H9 (cell line): ENCODE measurements around the gene TMC3. TPM values are rescaled to one million over a fixed set of nuclear protein-coding genes. Genes with fewer than 3 reads are reported as not detected.

ENCODE experiments used
- DNase-seq: peaks from one replicate; pipeline ENCODE4 v3.0.0-alpha.2; 2017
- H2AFZ ChIP-seq: one replicate; pipeline ENCODE4 v1.6.1; 2013; ENCODE audit warnings: mild to moderate bottlenecking, low read length, control low read depth, moderate library complexity
- H2AK5ac ChIP-seq: 2 replicates; pipeline ENCODE4 v1.6.1; 2013; ENCODE audit warnings: low read length, control low read depth, mixed read lengths; ENCODE audit not compliant: insufficient read length
- H2BK120ac ChIP-seq: one replicate; pipeline ENCODE4 v1.6.1; 2013; ENCODE audit warnings: low read depth, mild to moderate bottlenecking, low read length, control low read depth, inconsistent platforms; ENCODE audit not compliant: poor library complexity, severe bottlenecking
- H2BK12ac ChIP-seq: 2 replicates; pipeline ENCODE4 v1.6.1; 2013; ENCODE audit warnings: low read length, control low read depth, mixed read lengths, low read depth; ENCODE audit not compliant: insufficient read length
- H2BK15ac ChIP-seq: 2 replicates; pipeline ENCODE4 v1.6.1; 2013; ENCODE audit warnings: low read depth, low read length, control low read depth
- H2BK20ac ChIP-seq: one replicate; pipeline ENCODE4 v1.6.1; 2013; ENCODE audit warnings: low read depth, mild to moderate bottlenecking, low read length, control low read depth, inconsistent platforms; ENCODE audit not compliant: poor library complexity, severe bottlenecking
- H2BK5ac ChIP-seq: 2 replicates; pipeline ENCODE4 v1.6.1; 2013; ENCODE audit warnings: low read length, control low read depth, mixed read lengths; ENCODE audit not compliant: insufficient read length
- H3K14ac ChIP-seq: 2 replicates; pipeline ENCODE4 v1.6.1; 2013; ENCODE audit warnings: low read length, control low read depth; ENCODE audit not compliant: insufficient read depth
- H3K18ac ChIP-seq: 2 replicates; pipeline ENCODE4 v1.6.1; 2013; ENCODE audit warnings: low read depth, mild to moderate bottlenecking, mixed read lengths, low read length, control low read depth; ENCODE audit not compliant: insufficient read length
- H3K23ac ChIP-seq: 2 replicates; pipeline ENCODE4 v1.6.1; 2013; ENCODE audit warnings: low read length, control low read depth, mixed read lengths, low read depth; ENCODE audit not compliant: insufficient read length
- H3K23me2 ChIP-seq: 2 replicates; pipeline ENCODE4 v1.6.1; 2013; ENCODE audit warnings: low read depth, mild to moderate bottlenecking, mixed read lengths, low read length, control low read depth; ENCODE audit not compliant: insufficient read length, poor library complexity, severe bottlenecking
- H3K27ac ChIP-seq: 2 replicates; pipeline ENCODE4 v1.5.1; 2013; ENCODE audit warnings: low read length, control low read depth, mixed read lengths, low read depth; ENCODE audit not compliant: insufficient read length
- H3K27me3 ChIP-seq: 2 replicates; pipeline ENCODE4 v1.6.1; 2013; ENCODE audit warnings: low read length, control low read depth, inconsistent platforms; ENCODE audit not compliant: insufficient read depth
- H3K4ac ChIP-seq: 2 replicates; pipeline ENCODE4 v1.6.1; 2013; ENCODE audit warnings: low read depth, mild to moderate bottlenecking, control low read depth, inconsistent platforms, low read length, moderate library complexity
- H3K4me1 ChIP-seq: 2 replicates; pipeline ENCODE4 v1.6.1; 2013; ENCODE audit warnings: low read length, control low read depth, inconsistent platforms; ENCODE audit not compliant: insufficient read depth
- H3K4me2 ChIP-seq: 2 replicates; pipeline ENCODE4 v1.6.1; 2013; ENCODE audit warnings: low read length, control low read depth, mixed read lengths; ENCODE audit not compliant: insufficient read length, insufficient read depth
- H3K56ac ChIP-seq: 2 replicates; pipeline ENCODE4 v1.6.1; 2013; ENCODE audit warnings: low read depth, mild to moderate bottlenecking, mixed read lengths, low read length, control low read depth; ENCODE audit not compliant: insufficient read length
- H3K79me1 ChIP-seq: 2 replicates; pipeline ENCODE4 v1.6.1; 2013; ENCODE audit warnings: low read depth, mild to moderate bottlenecking, moderate library complexity, low read length, control low read depth, inconsistent platforms; ENCODE audit not compliant: insufficient read depth, poor library complexity, severe bottlenecking
- H3K79me2 ChIP-seq: 2 replicates; pipeline ENCODE4 v1.6.1; 2013; ENCODE audit warnings: low read length, control low read depth, inconsistent platforms; ENCODE audit not compliant: insufficient read depth
- H3K9ac ChIP-seq: 2 replicates; pipeline ENCODE4 v1.6.1; 2013; ENCODE audit warnings: low read length, control low read depth, mixed read lengths; ENCODE audit not compliant: insufficient read length; ENCODE audit errors: extremely low read depth
- H3K9me3 ChIP-seq: one replicate; pipeline ENCODE4 v1.6.1; 2013; ENCODE audit warnings: low read depth, low read length, inconsistent platforms; ENCODE audit not compliant: control insufficient read depth
- H3T11ph ChIP-seq: one replicate; pipeline ENCODE4 v1.6.1; 2013; ENCODE audit warnings: mild to moderate bottlenecking, low read length, control low read depth, inconsistent platforms
- H4K20me1 ChIP-seq: one replicate; pipeline ENCODE4 v1.6.1; 2013; ENCODE audit not compliant: control insufficient read depth, insufficient read length, insufficient read depth
- H4K5ac ChIP-seq: 2 replicates; pipeline ENCODE4 v1.6.1; 2013; ENCODE audit warnings: low read depth, mild to moderate bottlenecking, mixed read lengths, low read length, control low read depth; ENCODE audit not compliant: insufficient read length
- H4K8ac ChIP-seq: replicated peaks from 2 replicates; pipeline ENCODE4 v1.6.1; 2013; ENCODE audit warnings: low read length, control low read depth, mixed read lengths, low read depth; ENCODE audit not compliant: insufficient read length
- H4K91ac ChIP-seq: 2 replicates; pipeline ENCODE4 v1.6.1; 2013; ENCODE audit warnings: low read depth, mild to moderate bottlenecking, moderate library complexity, mixed read lengths, low read length, control low read depth; ENCODE audit not compliant: insufficient read length
- H3K27ac Mint-ChIP-seq, 3 experiments: 2 replicates in 2 of 3; 3 replicates in 1 of 3; pipeline ENCODE4 v1.8.0; 2020 to 2021; ENCODE audit warnings: mixed read lengths in 3 of 3, mild to moderate bottlenecking in 1 of 3, moderate library complexity in 1 of 3
- H3K27me3 Mint-ChIP-seq: 2 replicates; pipeline ENCODE4 v1.8.0; 2021; ENCODE audit warnings: low read depth, mild to moderate bottlenecking, moderate library complexity, mixed read lengths
- H3K36me3 Mint-ChIP-seq, 3 experiments: 2 replicates in 2 of 3; 3 replicates in 1 of 3; pipeline ENCODE4 v1.8.0; 2020 to 2021; ENCODE audit warnings: low read depth in 3 of 3, mixed read lengths in 3 of 3; ENCODE audit not compliant: insufficient read depth in 1 of 3
- H3K4me1 Mint-ChIP-seq, 2 experiments: 2 replicates each; pipeline ENCODE4 v1.8.0; 2020; ENCODE audit warnings: mixed read lengths in 2 of 2
- H3K4me3 Mint-ChIP-seq, 2 experiments: 2 replicates in 1 of 2; 3 replicates in 1 of 2; pipeline ENCODE4 v1.8.0; 2020 to 2021; ENCODE audit warnings: mild to moderate bottlenecking in 2 of 2, mixed read lengths in 2 of 2, moderate library complexity in 1 of 2
- H3K9me3 Mint-ChIP-seq, 2 experiments: 2 replicates in 1 of 2; 3 replicates in 1 of 2; pipeline ENCODE4 v1.8.0; 2020; ENCODE audit warnings: mild to moderate bottlenecking in 2 of 2, mixed read lengths in 2 of 2, moderate library complexity in 1 of 2
- CTCF ChIP-seq: fragments of 200-600 bp; sonication (generic); conservative IDR thresholded peaks from 3 replicates; pipeline ENCODE4 v1.8.0; 2021; ENCODE audit warnings: antibody characterized with exemption, mild to moderate bottlenecking
- whole genome bisulfite sequencing: extraction: QIAGEN DNeasy Blood & Tissue Kit; methylation state at CpG from one replicate; pipeline ENCODE4 v1.1.7; 2013; ENCODE audit warnings: missing lambda C conversion rate, low lambda C conversion rate, mixed read lengths; ENCODE audit not compliant: insufficient read length; ENCODE audit errors: extremely low coverage; 5-methylcytosine and 5-hydroxymethylcytosine counted together
- total RNA-seq: library from RNA; stranded (reverse); gene quantifications from 2 replicates; pipeline ENCODE4 v1.2.1, GENCODE V29; 2021

The TMC3 gene
- total RNA-seq, 1 experiment from 2014 or later, result not detected

- no peaks in the 10 kb centered on the region for H3K27me3 ChIP-seq
- H3K23ac ChIP-seq, result no peak overlapping the region
- no CpG with 5 or more reads among the region's 2 CpGs for WGBS
- no peak overlapping the region for H2BK120ac ChIP-seq
- H2BK5ac ChIP-seq, result no peak overlapping the region
- no peak overlapping the region for H2BK20ac ChIP-seq
- H2AFZ ChIP-seq, result no peak overlapping the region
- Mint-ChIP-seq H3K27ac (no peak overlapping the region), H3K4me3 (no peak overlapping the region), H3K27me3 (peaks cover 3% of the 10 kb centered on the region), H3K36me3 (no peaks in the 10 kb centered on the region), H3K9me3 (no peaks in the 10 kb centered on the region), H3K4me1 (peaks cover 9 to 13% of the 10 kb centered on the region in 2 experiments)
- no peaks in the 10 kb centered on the region for H3K9me3 ChIP-seq
- H4K91ac ChIP-seq, result no peak overlapping the region
- peak; percentile 57 for TF ChIP-seq CTCF
- no peak overlapping the region for H2BK12ac ChIP-seq
- H3K9ac ChIP-seq, result no peak overlapping the region
- no peaks in the 10 kb centered on the region for H3K23me2 ChIP-seq
- H2AK5ac ChIP-seq, result no peak overlapping the region
- DNase-seq, result peak; percentile 49
- H4K20me1 ChIP-seq, result no peaks in the 10 kb centered on the region
- no peak overlapping the region for H4K8ac ChIP-seq
- no peaks in the 10 kb centered on the region for H3K79me1 ChIP-seq
- H3K27ac ChIP-seq, result no peak overlapping the region
- H3T11ph ChIP-seq, result no peak overlapping the region
- H4K5ac ChIP-seq, result no peak overlapping the region
- no peak overlapping the region for H2BK15ac ChIP-seq
- H3K79me2 ChIP-seq, result no peaks in the 10 kb centered on the region
- no peak overlapping the region for H3K56ac ChIP-seq
- H3K18ac ChIP-seq, result no peak overlapping the region
- no peak overlapping the region for H3K4me2 ChIP-seq
- H3K4me1 ChIP-seq, result 0 out of 2 replicates have a peak, but pooled peaks cover 2% of the 10 kb centered on the region
- no peak overlapping the region for H3K14ac ChIP-seq
- H3K4ac ChIP-seq, result no peak overlapping the region
Observed at GRCh38 chr15:81411051-81411450, 37.0 kb upstream of the TMC3 start.
